Measurements from ENCODE around the gene SLC27A4. TPM values are rescaled to one million over a fixed set of nuclear protein-coding genes. Genes with fewer than 3 reads are reported as not detected.

The SLC27A4 gene
- polyA plus RNA-seq, 2 of the 4 experiments (the other 2 are of a cell fraction): 14.5 to 27.0 TPM

DNA sequence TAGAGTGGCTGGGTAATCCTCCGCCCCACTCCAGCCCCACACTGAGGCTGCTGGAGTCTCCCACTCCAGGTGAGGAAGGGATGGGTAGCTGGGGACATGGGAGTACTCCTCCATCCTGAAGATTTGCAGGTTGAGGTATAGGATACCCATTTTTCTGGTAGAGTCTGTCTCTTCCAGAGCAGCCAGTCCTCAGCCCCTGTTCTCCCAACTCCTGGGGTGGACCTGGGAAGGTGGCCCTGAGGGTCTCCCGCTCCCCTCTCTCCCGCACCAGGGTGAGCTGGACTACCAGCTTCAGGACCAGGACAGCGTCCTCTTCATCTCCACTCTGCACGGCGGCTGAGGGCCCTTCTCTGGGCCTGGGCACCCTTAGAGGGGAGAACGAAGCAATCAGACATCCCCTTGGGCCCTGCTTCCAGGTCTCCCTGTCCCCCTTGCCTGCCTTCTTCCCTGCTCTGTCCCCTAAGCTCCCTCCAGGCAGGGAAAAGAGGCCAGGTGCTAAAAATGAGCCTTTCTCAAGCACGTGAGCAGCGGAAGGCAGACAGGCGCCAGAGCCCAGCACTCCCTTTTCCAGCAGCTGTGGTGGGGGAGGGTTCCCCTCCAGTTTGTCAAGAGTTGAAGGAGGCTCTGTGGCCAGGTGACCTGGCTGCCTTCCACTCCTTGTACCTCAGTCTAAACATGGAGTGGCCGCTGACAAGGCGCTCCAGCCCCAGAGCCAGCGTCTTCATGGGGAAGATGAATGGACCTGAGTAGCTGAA is 49.2 kb downstream of the SLC27A4 start:
- CTCF ChIA-PET: interaction anchor here (1.1 to 3.4 kb wide), 5 partner anchors 18 to 272 kb away, joined by 3 to 16 read pairs (median 4); no protein-coding TSS in a partner anchor
- 91% methylated on average over 12 of the region's 13 CpGs for WGBS (ENCODE audit: missing lambda C conversion rate)
- H3K4me2 ChIP-seq: no peak overlapping the region
- POLR2A ChIA-PET: interaction anchor here (1.0 kb wide), 1 partner anchor 31 kb away, joined by 4 read pairs; no protein-coding TSS in a partner anchor
- no peak overlapping the region for H3K4me3 ChIP-seq
- H3K9me3 ChIP-seq: no peaks in the 10 kb centered on the region
- FAIRE-seq: no peak
- DNase-seq (ENCODE audit: low read depth in 1 of 2, low spot score in 1 of 2): no peak
- H3K4me1 ChIP-seq: no peaks in the 10 kb centered on the region
- no peak for TF ChIP-seq BHLHE40 (IDR thresholded peaks at IDR 0.05; ENCODE audit: low read depth, low read length)
- ATAC-seq: no peak
- no peak overlapping the region for H3K27ac ChIP-seq

DNA sequence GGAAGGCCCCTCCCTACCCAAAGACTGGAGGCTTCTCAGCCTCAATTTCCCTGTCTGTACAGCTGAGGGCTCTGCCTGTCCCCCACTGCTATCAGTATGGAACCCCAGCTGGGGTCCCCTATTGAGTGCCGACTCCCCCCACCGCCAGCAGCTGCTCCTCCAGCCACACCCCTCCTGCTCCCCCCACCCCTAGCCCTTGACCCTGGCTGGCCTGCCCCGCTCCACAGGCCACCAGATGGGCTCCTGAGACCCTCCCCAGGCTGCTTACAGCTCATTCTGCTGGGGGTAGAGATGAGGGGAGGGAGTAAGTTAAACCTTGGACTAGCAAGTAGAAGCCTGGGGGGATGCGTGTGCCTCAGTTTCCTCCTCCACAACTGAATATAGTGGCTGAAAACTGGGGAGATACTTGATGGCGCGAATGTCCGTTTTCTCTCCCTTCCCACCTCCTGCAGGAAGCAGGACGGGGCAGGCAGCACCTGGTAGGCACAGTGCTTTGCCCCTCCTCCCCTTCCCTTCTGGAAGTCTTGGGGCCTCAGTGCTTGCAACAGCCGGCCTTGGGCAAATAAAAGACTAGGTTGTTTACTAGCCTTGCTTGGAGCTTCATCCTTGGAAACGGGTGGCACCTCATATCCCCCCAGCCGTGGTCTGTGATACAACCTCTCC is 50.0 kb downstream of the SLC27A4 start:
- Histone ChIP-seq H3K9me3 (no peaks in the 10 kb centered on the region), H3K4me2 (no peak overlapping the region), H3K4me3 (no peak overlapping the region), H3K4me1 (no peaks in the 10 kb centered on the region), H3K27ac (no peak overlapping the region)
- CTCF ChIA-PET: interaction anchor here (1.1 to 3.4 kb wide), 5 partner anchors 12 to 273 kb away, joined by 3 to 16 read pairs (median 4); no protein-coding TSS in a partner anchor
- no peak for DNase-seq (ENCODE audit: low read depth in 1 of 2, low spot score in 1 of 2)
- no peak for ATAC-seq
- POLR2A ChIA-PET: interaction anchor here (1.0 kb wide), 1 partner anchor 30 kb away, joined by 4 read pairs; no protein-coding TSS in a partner anchor
- WGBS (ENCODE audit: missing lambda C conversion rate): 88% methylated on average over 9 of the region's 11 CpGs
- no peak for FAIRE-seq
- TF ChIP-seq FOSB (CRISPR knock-in tag; IDR thresholded peaks at IDR 0.05): no peak
- TF ChIP-seq MYC (IDR thresholded peaks at IDR 0.05; ENCODE audit: borderline replicate concordance, low read length): no peak
- TF ChIP-seq, protein P1, sequence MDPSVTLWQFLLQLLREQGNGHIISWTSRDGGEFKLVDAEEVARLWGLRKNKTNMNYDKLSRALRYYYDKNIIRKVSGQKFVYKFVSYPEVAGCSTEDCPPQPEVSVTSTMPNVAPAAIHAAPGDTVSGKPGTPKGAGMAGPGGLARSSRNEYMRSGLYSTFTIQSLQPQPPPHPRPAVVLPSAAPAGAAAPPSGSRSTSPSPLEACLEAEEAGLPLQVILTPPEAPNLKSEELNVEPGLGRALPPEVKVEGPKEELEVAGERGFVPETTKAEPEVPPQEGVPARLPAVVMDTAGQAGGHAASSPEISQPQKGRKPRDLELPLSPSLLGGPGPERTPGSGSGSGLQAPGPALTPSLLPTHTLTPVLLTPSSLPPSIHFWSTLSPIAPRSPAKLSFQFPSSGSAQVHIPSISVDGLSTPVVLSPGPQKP (IDR thresholded peaks at IDR 0.05; ENCODE audit: low read depth, low read length): no peak
- no peak for TF ChIP-seq CBX2 (IDR thresholded peaks at IDR 0.05; ENCODE audit: borderline replicate concordance, low read depth)
- TF ChIP-seq ESRRA (IDR thresholded peaks at IDR 0.05; ENCODE audit: borderline replicate concordance, low read length): no peak
- TF ChIP-seq MAFK (IDR thresholded peaks at IDR 0.05; ENCODE audit: partially characterized antibody): no peak
- TF ChIP-seq HOXA7 (CRISPR knock-in tag; IDR thresholded peaks at IDR 0.05): no peak
- no peak for TF ChIP-seq MAZ (IDR thresholded peaks at IDR 0.05; ENCODE audit: borderline replicate concordance, low read depth, low read length)
- TF ChIP-seq RCOR1 (IDR thresholded peaks at IDR 0.05; ENCODE audit: low read depth, low read length): no peak
- no peak for TF ChIP-seq TP53 (CRISPR knock-in tag; IDR thresholded peaks at IDR 0.05)
- TF ChIP-seq E2F6 (IDR thresholded peaks at IDR 0.05; ENCODE audit: borderline replicate concordance, low read depth): no peak
- no peak for TF ChIP-seq JUNB (IDR thresholded peaks at IDR 0.05)
- TF ChIP-seq, protein P2, sequence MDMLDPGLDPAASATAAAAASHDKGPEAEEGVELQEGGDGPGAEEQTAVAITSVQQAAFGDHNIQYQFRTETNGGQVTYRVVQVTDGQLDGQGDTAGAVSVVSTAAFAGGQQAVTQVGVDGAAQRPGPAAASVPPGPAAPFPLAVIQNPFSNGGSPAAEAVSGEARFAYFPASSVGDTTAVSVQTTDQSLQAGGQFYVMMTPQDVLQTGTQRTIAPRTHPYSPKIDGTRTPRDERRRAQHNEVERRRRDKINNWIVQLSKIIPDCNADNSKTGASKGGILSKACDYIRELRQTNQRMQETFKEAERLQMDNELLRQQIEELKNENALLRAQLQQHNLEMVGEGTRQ (IDR thresholded peaks at IDR 0.05): no peak
- no peak for TF ChIP-seq POLR2AphosphoS2 (conservative IDR thresholded peaks at IDR 0.05; ENCODE audit: low read length)
- TF ChIP-seq, protein P3, sequence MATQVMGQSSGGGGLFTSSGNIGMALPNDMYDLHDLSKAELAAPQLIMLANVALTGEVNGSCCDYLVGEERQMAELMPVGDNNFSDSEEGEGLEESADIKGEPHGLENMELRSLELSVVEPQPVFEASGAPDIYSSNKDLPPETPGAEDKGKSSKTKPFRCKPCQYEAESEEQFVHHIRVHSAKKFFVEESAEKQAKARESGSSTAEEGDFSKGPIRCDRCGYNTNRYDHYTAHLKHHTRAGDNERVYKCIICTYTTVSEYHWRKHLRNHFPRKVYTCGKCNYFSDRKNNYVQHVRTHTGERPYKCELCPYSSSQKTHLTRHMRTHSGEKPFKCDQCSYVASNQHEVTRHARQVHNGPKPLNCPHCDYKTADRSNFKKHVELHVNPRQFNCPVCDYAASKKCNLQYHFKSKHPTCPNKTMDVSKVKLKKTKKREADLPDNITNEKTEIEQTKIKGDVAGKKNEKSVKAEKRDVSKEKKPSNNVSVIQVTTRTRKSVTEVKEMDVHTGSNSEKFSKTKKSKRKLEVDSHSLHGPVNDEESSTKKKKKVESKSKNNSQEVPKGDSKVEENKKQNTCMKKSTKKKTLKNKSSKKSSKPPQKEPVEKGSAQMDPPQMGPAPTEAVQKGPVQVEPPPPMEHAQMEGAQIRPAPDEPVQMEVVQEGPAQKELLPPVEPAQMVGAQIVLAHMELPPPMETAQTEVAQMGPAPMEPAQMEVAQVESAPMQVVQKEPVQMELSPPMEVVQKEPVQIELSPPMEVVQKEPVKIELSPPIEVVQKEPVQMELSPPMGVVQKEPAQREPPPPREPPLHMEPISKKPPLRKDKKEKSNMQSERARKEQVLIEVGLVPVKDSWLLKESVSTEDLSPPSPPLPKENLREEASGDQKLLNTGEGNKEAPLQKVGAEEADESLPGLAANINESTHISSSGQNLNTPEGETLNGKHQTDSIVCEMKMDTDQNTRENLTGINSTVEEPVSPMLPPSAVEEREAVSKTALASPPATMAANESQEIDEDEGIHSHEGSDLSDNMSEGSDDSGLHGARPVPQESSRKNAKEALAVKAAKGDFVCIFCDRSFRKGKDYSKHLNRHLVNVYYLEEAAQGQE (IDR thresholded peaks at IDR 0.05): no peak
- no peak for TF ChIP-seq SMC3 (IDR thresholded peaks at IDR 0.05)
- no peak for TF ChIP-seq FOXS1 (CRISPR knock-in tag; IDR thresholded peaks at IDR 0.05)

All from A549 (cell line).